ENCODE measurements around the gene SLC8A1. TPM values are rescaled to one million over a fixed set of nuclear protein-coding genes. Genes with fewer than 3 reads are reported as not detected.

Gene SLC8A1
- total RNA-seq, 6 donors from 2014 or later: 21.8 to 58.6 (median 25.3) TPM

GRCh38 chr2:40276076-40276475 lies 175.8 kb downstream of the SLC8A1 start:
- WGBS, 2 donors: 91 to 95% methylated on average over 1 of the region's 1 CpG
- Histone ChIP-seq H3K27me3 (no peaks in the 10 kb centered on the region), H3K36me3 (no peaks in the 10 kb centered on the region), H3K9me3 (no peaks in the 10 kb centered on the region), H3K27ac (no peak overlapping the region), H3K4me3 (no peak overlapping the region), H3K4me1 (peaks cover 0 to 10% (median 5%) of the 10 kb centered on the region in 4 donors)
- TF ChIP-seq POLR2A (IDR thresholded peaks at IDR 0.05) (no peak), EP300 (IDR thresholded peaks at IDR 0.05) (no peak), POLR2AphosphoS5 (IDR thresholded peaks at IDR 0.05) (no peak)
- TF ChIP-seq, protein P1, sequence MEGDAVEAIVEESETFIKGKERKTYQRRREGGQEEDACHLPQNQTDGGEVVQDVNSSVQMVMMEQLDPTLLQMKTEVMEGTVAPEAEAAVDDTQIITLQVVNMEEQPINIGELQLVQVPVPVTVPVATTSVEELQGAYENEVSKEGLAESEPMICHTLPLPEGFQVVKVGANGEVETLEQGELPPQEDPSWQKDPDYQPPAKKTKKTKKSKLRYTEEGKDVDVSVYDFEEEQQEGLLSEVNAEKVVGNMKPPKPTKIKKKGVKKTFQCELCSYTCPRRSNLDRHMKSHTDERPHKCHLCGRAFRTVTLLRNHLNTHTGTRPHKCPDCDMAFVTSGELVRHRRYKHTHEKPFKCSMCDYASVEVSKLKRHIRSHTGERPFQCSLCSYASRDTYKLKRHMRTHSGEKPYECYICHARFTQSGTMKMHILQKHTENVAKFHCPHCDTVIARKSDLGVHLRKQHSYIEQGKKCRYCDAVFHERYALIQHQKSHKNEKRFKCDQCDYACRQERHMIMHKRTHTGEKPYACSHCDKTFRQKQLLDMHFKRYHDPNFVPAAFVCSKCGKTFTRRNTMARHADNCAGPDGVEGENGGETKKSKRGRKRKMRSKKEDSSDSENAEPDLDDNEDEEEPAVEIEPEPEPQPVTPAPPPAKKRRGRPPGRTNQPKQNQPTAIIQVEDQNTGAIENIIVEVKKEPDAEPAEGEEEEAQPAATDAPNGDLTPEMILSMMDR (IDR thresholded peaks at IDR 0.05): no peak
- no peak for ATAC-seq (ENCODE audit: low FRiP score in 2 of 2)
- no peak for DNase-seq

DNA sequence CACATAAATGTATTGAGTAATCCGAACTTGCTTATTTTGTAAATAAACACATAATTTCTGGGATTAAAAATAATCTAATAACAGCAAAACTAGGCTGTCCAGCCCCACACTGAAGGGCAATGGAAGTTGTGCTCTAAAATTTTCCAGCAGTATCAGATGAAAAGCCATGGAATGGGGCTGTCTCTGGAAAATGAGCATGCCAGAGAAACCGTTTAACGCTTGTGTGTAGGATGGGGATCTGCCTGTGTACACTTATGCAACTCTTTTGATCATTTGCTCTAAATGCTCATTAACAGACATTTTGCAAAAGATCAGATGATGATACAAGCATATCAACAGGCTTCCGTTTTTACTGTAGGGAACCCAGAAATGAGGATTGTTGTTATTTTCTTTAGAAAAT lies 177.6 kb downstream of the SLC8A1 start:
- no peak overlapping the region for H3K4me3 ChIP-seq
- peak overlapping the region in 1 of 4 donors; percentile 14 for H3K27ac ChIP-seq
- TF ChIP-seq POLR2AphosphoS5 (IDR thresholded peaks at IDR 0.05) (no peak), POLR2A (IDR thresholded peaks at IDR 0.05) (no peak), EP300 (IDR thresholded peaks at IDR 0.05) (no peak)
- TF ChIP-seq, protein P1 (IDR thresholded peaks at IDR 0.05): no peak
- no peaks in the 10 kb centered on the region for H3K27me3 ChIP-seq
- DNase-seq (no peak), ATAC-seq (ENCODE audit: low FRiP score in 2 of 2) (no peak)
- no peaks in the 10 kb centered on the region for H3K9me3 ChIP-seq
- peaks cover 0 to 10% (median 3%) of the 10 kb centered on the region in 4 donors for H3K4me1 ChIP-seq
- no peaks in the 10 kb centered on the region for H3K36me3 ChIP-seq
- WGBS, 2 donors: 74 to 79% methylated on average over 4 of the region's 4 CpGs

DNA sequence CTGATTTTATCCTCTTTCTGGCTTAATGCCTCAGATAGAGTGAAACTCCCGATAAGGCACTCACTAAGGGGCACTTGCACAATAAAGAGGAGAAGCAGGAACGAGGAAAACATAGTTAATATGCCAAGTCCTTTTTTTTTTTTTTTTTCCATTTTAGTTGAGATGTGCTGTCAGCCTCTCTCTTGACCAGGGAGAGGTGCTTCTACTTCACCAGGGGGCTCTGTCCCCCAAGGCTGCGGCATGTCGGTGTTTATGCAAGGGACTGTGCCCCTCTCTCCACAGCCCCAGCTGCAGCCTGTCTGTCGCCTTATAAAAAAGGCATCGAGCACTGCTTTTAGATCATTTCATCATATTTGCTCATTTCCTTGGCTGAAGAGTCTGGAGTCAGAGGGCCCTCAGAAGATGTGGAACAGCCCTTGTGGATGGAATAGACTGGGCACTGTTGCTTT lies 178.1 kb downstream of the SLC8A1 start:
- peaks cover 0 to 10% (median 3%) of the 10 kb centered on the region in 4 donors for H3K4me1 ChIP-seq
- H3K27me3 ChIP-seq: no peaks in the 10 kb centered on the region
- H3K4me3 ChIP-seq: no peak overlapping the region
- 28 to 50% methylated on average over 6 of the region's 6 CpGs for WGBS, 2 donors
- TF ChIP-seq POLR2AphosphoS5 (IDR thresholded peaks at IDR 0.05): peak in 1 of 2 donors; percentile 10
- TF ChIP-seq EP300 (IDR thresholded peaks at IDR 0.05): no peak
- no peaks in the 10 kb centered on the region for H3K9me3 ChIP-seq
- DNase-seq (no peak), ATAC-seq (ENCODE audit: low FRiP score in 2 of 2) (no peak)
- H3K36me3 ChIP-seq: no peaks in the 10 kb centered on the region
- H3K27ac ChIP-seq: peak overlapping the region in 1 of 4 donors; percentile 14

DNA sequence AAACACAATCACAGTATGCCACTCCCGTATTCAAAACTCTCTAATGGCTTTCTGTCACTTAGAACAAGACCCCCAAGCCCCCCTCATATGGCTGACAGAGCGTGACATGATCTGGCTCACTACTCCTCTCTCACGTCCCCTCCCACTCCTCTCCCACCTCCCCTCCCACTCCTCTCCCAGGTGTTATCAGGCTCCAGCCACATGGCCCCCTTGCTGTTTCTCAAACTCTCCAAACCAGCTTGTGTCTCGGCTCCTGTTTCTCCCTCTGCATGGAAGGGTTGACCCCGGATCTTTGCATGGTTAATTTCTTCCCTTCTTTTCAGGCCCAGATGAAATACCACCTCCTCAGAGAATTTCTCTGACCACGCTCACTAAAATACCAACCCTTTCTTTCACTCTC lies 180.8 kb downstream of the SLC8A1 start:
- 83 to 87% methylated on average over 6 of the region's 6 CpGs for WGBS, 2 donors
- Histone ChIP-seq H3K4me3 (no peak overlapping the region), H3K27me3 (no peaks in the 10 kb centered on the region), H3K9me3 (no peaks in the 10 kb centered on the region), H3K36me3 (no peaks in the 10 kb centered on the region), H3K27ac (no peak overlapping the region), H3K4me1 (peaks cover 0 to 10% (median 3%) of the 10 kb centered on the region in 4 donors)
- DNase-seq: no peak
- TF ChIP-seq, protein P1 (IDR thresholded peaks at IDR 0.05): no peak
- TF ChIP-seq POLR2A (IDR thresholded peaks at IDR 0.05): no peak
- no peak for TF ChIP-seq EP300 (IDR thresholded peaks at IDR 0.05)
- no peak for TF ChIP-seq POLR2AphosphoS5 (IDR thresholded peaks at IDR 0.05)
- ATAC-seq (ENCODE audit: low FRiP score in 2 of 2): no peak

DNA sequence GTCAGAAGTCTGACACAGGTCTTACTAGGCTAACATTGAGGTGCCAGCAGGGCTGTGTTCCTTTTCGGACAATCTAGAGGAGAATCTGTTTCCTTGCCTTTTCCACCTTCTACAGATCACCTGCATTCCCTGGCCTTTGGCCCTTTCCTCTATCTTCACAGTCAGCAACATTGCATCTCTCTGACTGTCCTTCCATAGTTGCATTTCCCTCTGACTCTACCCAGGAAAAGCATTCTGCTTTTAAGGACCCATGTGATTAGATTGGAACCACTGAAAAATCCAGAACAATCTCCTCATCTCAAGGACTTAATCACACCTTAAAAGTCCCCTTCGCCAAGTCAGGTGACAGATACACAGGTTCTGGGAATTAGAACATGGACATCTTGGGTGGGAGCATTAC lies 181.5 kb downstream of the SLC8A1 start:
- Histone ChIP-seq H3K36me3 (no peaks in the 10 kb centered on the region), H3K27ac (no peak overlapping the region), H3K4me1 (peaks cover 0 to 10% (median 3%) of the 10 kb centered on the region in 4 donors), H3K27me3 (no peaks in the 10 kb centered on the region), H3K9me3 (no peaks in the 10 kb centered on the region), H3K4me3 (no peak overlapping the region)
- TF ChIP-seq, protein P1 (IDR thresholded peaks at IDR 0.05): no peak
- TF ChIP-seq EP300 (IDR thresholded peaks at IDR 0.05) (no peak), POLR2AphosphoS5 (IDR thresholded peaks at IDR 0.05) (no peak), POLR2A (IDR thresholded peaks at IDR 0.05) (no peak)
- 90 to 92% methylated on average over 2 of the region's 2 CpGs for WGBS, 2 donors
- DNase-seq (no peak), ATAC-seq (ENCODE audit: low FRiP score in 2 of 2) (no peak)

Data from upper lobe of left lung (tissue), 6 donors.